ENCODE results near the gene COL6A1. TPM values are rescaled to one million over a fixed set of nuclear protein-coding genes. Genes with fewer than 3 reads are reported as not detected.

Gene COL6A1, protein sequence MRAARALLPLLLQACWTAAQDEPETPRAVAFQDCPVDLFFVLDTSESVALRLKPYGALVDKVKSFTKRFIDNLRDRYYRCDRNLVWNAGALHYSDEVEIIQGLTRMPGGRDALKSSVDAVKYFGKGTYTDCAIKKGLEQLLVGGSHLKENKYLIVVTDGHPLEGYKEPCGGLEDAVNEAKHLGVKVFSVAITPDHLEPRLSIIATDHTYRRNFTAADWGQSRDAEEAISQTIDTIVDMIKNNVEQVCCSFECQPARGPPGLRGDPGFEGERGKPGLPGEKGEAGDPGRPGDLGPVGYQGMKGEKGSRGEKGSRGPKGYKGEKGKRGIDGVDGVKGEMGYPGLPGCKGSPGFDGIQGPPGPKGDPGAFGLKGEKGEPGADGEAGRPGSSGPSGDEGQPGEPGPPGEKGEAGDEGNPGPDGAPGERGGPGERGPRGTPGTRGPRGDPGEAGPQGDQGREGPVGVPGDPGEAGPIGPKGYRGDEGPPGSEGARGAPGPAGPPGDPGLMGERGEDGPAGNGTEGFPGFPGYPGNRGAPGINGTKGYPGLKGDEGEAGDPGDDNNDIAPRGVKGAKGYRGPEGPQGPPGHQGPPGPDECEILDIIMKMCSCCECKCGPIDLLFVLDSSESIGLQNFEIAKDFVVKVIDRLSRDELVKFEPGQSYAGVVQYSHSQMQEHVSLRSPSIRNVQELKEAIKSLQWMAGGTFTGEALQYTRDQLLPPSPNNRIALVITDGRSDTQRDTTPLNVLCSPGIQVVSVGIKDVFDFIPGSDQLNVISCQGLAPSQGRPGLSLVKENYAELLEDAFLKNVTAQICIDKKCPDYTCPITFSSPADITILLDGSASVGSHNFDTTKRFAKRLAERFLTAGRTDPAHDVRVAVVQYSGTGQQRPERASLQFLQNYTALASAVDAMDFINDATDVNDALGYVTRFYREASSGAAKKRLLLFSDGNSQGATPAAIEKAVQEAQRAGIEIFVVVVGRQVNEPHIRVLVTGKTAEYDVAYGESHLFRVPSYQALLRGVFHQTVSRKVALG
- total RNA-seq (ENCODE audit: low replicate concordance) = 12.6 and 52.2 TPM in 2 replicates

DNA sequence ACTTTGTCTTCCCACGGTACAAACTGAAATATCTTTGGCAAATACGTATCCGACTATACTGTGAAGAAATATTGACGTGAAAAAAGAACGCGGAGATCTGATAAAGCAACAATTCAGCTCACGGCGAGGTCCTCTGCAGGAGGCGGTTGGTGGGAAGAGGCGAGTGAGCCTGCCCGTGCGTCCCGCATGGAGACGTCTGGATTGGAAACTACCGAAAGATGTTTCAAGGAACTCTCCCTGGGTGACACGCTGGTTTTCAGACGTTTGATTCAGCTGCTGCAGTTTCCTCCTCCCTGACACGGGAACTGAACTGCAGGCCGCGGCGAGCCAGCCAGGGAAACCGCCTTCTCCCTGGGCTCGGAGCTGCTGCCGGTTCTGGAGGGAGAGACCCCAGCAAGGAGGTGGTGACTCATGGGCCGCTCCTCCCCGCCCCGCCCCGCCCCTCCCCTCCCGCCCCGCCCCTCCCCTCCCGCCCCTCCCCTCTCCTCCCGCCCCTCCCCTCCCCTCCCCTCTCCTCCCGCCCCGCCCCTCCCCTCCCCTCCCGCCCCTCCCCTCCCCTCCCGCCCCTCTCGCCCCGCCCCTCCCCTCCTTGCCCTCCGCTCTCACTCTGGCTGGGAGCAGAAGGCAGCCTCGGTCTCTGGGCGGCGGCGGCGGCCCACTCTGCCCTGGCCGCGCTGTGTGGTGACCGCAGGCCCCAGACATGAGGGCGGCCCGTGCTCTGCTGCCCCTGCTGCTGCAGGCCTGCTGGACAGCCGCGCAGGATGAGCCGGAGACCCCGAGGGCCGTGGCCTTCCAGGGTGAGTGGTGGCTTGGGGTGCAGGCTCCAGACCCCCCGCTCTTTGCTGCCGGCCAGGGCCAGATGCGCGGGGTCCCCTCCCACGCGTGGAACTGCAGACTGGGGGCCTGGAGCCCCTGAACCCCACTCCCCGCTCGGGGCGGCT lies at the start of gene COL6A1:
Gene COL6A1, plus strand, starts transcription at position 620 of the 941 bp plus-strand sequence. Its CDS starts 81 bp downstream, at position 701.
- no peaks in the 10 kb centered on the region for H3K9me3 Mint-ChIP-seq
- Histone ChIP-seq H3F3A (ENCODE audit: low read depth) (peaks cover 24% of the 10 kb centered on the region), H3K4me2 (peak within 1 kb of the TSS; percentile 99), H3K27me3 (peaks cover 61% of the 10 kb centered on the region), H2AFZ (replicated peaks) (peak within 1 kb of the TSS; percentile 82), H3K4me1 (no peaks in the 10 kb centered on the region), H4K20me1 (ENCODE audit: low read depth) (no peaks in the 10 kb centered on the region), H3K9ac (peak within 1 kb of the TSS; percentile 29), H3K79me2 (ENCODE audit: low read depth) (no peaks in the 10 kb centered on the region), H3K27ac (no peak within 1 kb of the TSS), H3K9me3 (ENCODE audit: low read depth) (no peaks in the 10 kb centered on the region), H3K36me3 (no peaks in the 10 kb centered on the region), H3K4me3 (peak within 1 kb of the TSS; percentile 65)
- no peak within 1 kb of the TSS for H3K27ac Mint-ChIP-seq
- H3K4me3 Mint-ChIP-seq = peak within 1 kb of the TSS; percentile 84
- peak; percentile 91 for DNase-seq (ENCODE audit: low spot score)
- H3K36me3 Mint-ChIP-seq = peaks cover 9% of the 10 kb centered on the region
- peak; percentile 48 for TF ChIP-seq EZH2 (IDR thresholded peaks at IDR 0.05)
- no peak for TF ChIP-seq EZH2phosphoT487 (IDR thresholded peaks at IDR 0.05)
- TF ChIP-seq, protein P1, sequence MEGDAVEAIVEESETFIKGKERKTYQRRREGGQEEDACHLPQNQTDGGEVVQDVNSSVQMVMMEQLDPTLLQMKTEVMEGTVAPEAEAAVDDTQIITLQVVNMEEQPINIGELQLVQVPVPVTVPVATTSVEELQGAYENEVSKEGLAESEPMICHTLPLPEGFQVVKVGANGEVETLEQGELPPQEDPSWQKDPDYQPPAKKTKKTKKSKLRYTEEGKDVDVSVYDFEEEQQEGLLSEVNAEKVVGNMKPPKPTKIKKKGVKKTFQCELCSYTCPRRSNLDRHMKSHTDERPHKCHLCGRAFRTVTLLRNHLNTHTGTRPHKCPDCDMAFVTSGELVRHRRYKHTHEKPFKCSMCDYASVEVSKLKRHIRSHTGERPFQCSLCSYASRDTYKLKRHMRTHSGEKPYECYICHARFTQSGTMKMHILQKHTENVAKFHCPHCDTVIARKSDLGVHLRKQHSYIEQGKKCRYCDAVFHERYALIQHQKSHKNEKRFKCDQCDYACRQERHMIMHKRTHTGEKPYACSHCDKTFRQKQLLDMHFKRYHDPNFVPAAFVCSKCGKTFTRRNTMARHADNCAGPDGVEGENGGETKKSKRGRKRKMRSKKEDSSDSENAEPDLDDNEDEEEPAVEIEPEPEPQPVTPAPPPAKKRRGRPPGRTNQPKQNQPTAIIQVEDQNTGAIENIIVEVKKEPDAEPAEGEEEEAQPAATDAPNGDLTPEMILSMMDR (IDR thresholded peaks at IDR 0.05) = no peak
- peaks cover 12% of the 10 kb centered on the region for H3K4me1 Mint-ChIP-seq
- H3K27me3 Mint-ChIP-seq (ENCODE audit: insufficient read depth, low read depth) = peaks cover 3% of the 10 kb centered on the region

DNA sequence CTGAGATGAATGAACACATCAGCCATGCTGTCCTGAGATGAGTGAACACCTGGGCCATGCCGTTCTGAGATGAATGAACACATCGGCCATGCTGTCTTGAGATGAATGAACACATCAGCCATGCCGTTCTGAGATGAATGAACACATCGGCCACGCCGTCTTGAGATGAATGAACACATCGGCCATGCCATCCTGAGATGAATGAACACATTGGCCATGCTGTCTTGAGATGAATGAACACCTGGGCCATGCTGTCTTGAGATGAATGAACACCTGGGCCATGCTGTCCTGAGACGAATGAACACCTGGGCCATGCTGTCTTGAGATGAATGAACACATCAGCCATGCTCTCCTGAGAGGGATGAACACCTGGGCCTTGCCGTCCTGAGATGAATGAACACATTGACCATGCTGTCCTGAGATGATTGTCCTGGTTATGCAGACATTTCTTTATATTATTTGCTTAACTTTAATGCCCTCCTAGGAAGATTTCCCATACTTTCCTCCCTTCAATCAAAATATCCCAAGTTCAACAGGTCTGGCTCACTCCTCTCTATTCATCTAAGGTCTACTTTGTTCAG lies 48.6 kb upstream of the COL6A1 start:
- peaks cover 8% of the 10 kb centered on the region for H3K27me3 Mint-ChIP-seq (ENCODE audit: insufficient read depth, low read depth)
- no peak overlapping the region for H3K9ac ChIP-seq
- H3K27ac ChIP-seq = no peak overlapping the region
- H2AFZ ChIP-seq (replicated peaks) = no peak overlapping the region
- H3F3A ChIP-seq (ENCODE audit: low read depth) = no peaks in the 10 kb centered on the region
- peaks cover 4% of the 10 kb centered on the region for H3K4me1 Mint-ChIP-seq
- TF ChIP-seq, protein P1 (IDR thresholded peaks at IDR 0.05) = no peak
- TF ChIP-seq EZH2 (IDR thresholded peaks at IDR 0.05) (no peak), EZH2phosphoT487 (IDR thresholded peaks at IDR 0.05) (no peak)
- no peaks in the 10 kb centered on the region for H3K79me2 ChIP-seq (ENCODE audit: low read depth)
- H3K9me3 Mint-ChIP-seq = no peaks in the 10 kb centered on the region
- no peaks in the 10 kb centered on the region for H3K36me3 ChIP-seq
- no peaks in the 10 kb centered on the region for H3K27me3 ChIP-seq
- no peak for DNase-seq (ENCODE audit: low spot score)
- no peaks in the 10 kb centered on the region for H4K20me1 ChIP-seq (ENCODE audit: low read depth)
- no peak overlapping the region for H3K4me2 ChIP-seq
- no peaks in the 10 kb centered on the region for H3K4me1 ChIP-seq
- H3K27ac Mint-ChIP-seq = no peak overlapping the region
- no peaks in the 10 kb centered on the region for H3K36me3 Mint-ChIP-seq
- no peaks in the 10 kb centered on the region for H3K9me3 ChIP-seq (ENCODE audit: low read depth)
- no peak overlapping the region for H3K4me3 Mint-ChIP-seq
- H3K4me3 ChIP-seq = no peak overlapping the region

DNA sequence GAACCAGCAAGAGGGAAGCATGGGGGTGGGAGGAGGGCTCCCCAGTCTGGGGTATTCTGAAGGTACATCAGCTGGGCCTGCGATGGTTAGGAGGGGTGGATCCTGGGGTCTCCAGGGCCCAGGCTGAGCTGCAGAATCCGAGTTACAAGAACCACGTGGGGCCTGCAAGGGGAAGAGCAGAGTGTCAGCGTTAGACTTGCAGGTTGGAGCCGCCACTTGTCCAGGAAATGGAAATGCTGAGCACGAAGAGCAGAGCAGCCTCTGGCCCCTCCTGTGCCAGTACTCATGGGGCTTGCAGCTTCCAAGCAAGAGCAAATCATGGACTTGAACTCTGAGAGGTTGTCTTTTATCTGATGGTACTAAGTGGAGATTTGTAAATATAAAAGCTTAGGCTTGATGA lies 47.5 kb upstream of the COL6A1 start:
- no peak overlapping the region for H3K4me3 Mint-ChIP-seq
- Histone ChIP-seq H3K4me2 (no peak overlapping the region), H3K4me1 (no peaks in the 10 kb centered on the region), H3K9ac (no peak overlapping the region), H3K4me3 (no peak overlapping the region), H4K20me1 (ENCODE audit: low read depth) (no peaks in the 10 kb centered on the region), H3K27me3 (no peaks in the 10 kb centered on the region), H3K27ac (no peak overlapping the region), H3K9me3 (ENCODE audit: low read depth) (no peaks in the 10 kb centered on the region), H3F3A (ENCODE audit: low read depth) (no peaks in the 10 kb centered on the region), H2AFZ (replicated peaks) (no peak overlapping the region), H3K36me3 (no peaks in the 10 kb centered on the region), H3K79me2 (ENCODE audit: low read depth) (no peaks in the 10 kb centered on the region)
- peaks cover 8% of the 10 kb centered on the region for H3K27me3 Mint-ChIP-seq (ENCODE audit: insufficient read depth, low read depth)
- no peak for DNase-seq (ENCODE audit: low spot score)
- H3K27ac Mint-ChIP-seq = no peak overlapping the region
- H3K9me3 Mint-ChIP-seq = no peaks in the 10 kb centered on the region
- H3K4me1 Mint-ChIP-seq = peaks cover 4% of the 10 kb centered on the region
- no peaks in the 10 kb centered on the region for H3K36me3 Mint-ChIP-seq
- TF ChIP-seq EZH2 (IDR thresholded peaks at IDR 0.05) (no peak), EZH2phosphoT487 (IDR thresholded peaks at IDR 0.05) (no peak)
- TF ChIP-seq, protein P1 (IDR thresholded peaks at IDR 0.05) = no peak

Data from neural progenitor cell (in vitro differentiated cells).